CD14-positive monocyte (primary cell): ENCODE results near the gene GPANK1. TPM values are rescaled to one million over a fixed set of nuclear protein-coding genes. Genes with fewer than 3 reads are reported as not detected.
A peak's percentile ranks its signal among the peaks of the same experiment; 100 is the strongest.

ENCODE experiments used
- DNase-seq, 3 donors: peaks; one replicate each; pipeline ENCODE4 v3.0.0-alpha.2; 2011 to 2022
- H2AFZ ChIP-seq: 2 replicates; pipeline ENCODE4 v1.6.0; 2012; ENCODE audit warnings: mild to moderate bottlenecking, low read depth, low read length, inconsistent platforms; ENCODE audit not compliant: insufficient read depth, poor library complexity, severe bottlenecking
- H3K27ac ChIP-seq, 2 donors: 1 replicate in 1 of 2; 2 replicates in 1 of 2; pipeline ENCODE4 v1.5.1; 2012 to 2013; ENCODE audit warnings: low read length in 2 of 2, control low read depth in 1 of 2, inconsistent platforms in 1 of 2, low read depth in 1 of 2, mild to moderate bottlenecking in 1 of 2
- H3K27me3 ChIP-seq, 2 donors: one replicate each; pipeline versions ENCODE4 v1.6.0 to v1.6.1; 2011 to 2013; ENCODE audit warnings: low read length in 2 of 2; ENCODE audit not compliant: control insufficient read depth in 2 of 2, insufficient read depth in 2 of 2
- H3K36me3 ChIP-seq, 2 donors: replicated peaks in 1 of 2; 1 replicate in 1 of 2; 2 replicates in 1 of 2; pipeline versions ENCODE4 v1.5.1 to v1.6.1; 2012 to 2013; ENCODE audit warnings: low read length in 2 of 2, control low read depth in 1 of 2, inconsistent platforms in 1 of 2, mild to moderate bottlenecking in 1 of 2; ENCODE audit not compliant: insufficient read depth in 2 of 2, control insufficient read depth in 1 of 2
- H3K4me1 ChIP-seq, 2 donors: 1 replicate in 1 of 2; 2 replicates in 1 of 2; pipeline versions ENCODE4 v1.5.1 to v1.6.1; 2012 to 2013; ENCODE audit warnings: low read length in 2 of 2, control low read depth in 1 of 2, inconsistent platforms in 1 of 2, mild to moderate bottlenecking in 1 of 2, moderate library complexity in 1 of 2; ENCODE audit not compliant: insufficient read depth in 2 of 2, control insufficient read depth in 1 of 2
- H3K4me2 ChIP-seq: replicated peaks from 2 replicates; pipeline ENCODE3; 2012; ENCODE audit warnings: low read length, moderate library complexity, mild to moderate bottlenecking; ENCODE audit not compliant: poor library complexity, severe bottlenecking; ENCODE audit errors: extremely low read depth
- H3K4me3 ChIP-seq, 3 experiments: fragments of 200-600 bp in 1 of 3; sonication (generic) in 1 of 3; replicated peaks in 1 of 3; 1 replicate in 2 of 3; 2 replicates in 1 of 3; pipeline ENCODE4 v1.5.1; 2011 to 2013; ENCODE audit warnings: low read length in 3 of 3, mild to moderate bottlenecking in 3 of 3, control low read depth in 2 of 3, low read depth in 2 of 3, inconsistent platforms in 1 of 3, moderate library complexity in 1 of 3
- H3K79me2 ChIP-seq: 2 replicates; pipeline ENCODE4 v1.6.0; 2012; ENCODE audit warnings: mild to moderate bottlenecking, control low read depth, inconsistent platforms, low read length, moderate library complexity; ENCODE audit not compliant: insufficient read depth
- H3K9ac ChIP-seq: 2 replicates; pipeline ENCODE4 v1.6.0; 2017; ENCODE audit warnings: low read length, mild to moderate bottlenecking; ENCODE audit not compliant: insufficient read depth, poor library complexity, severe bottlenecking
- H3K9me3 ChIP-seq, 2 donors: replicated peaks in 1 of 2; 1 replicate in 1 of 2; 2 replicates in 1 of 2; pipeline versions ENCODE4 v1.5.1 to v1.6.1; 2012 to 2013; ENCODE audit warnings: low read length in 2 of 2, control low read depth in 1 of 2; ENCODE audit not compliant: control insufficient read depth in 1 of 2, insufficient read depth in 1 of 2
- H4K20me1 ChIP-seq: 2 replicates; pipeline ENCODE4 v1.6.0; 2012; ENCODE audit warnings: mild to moderate bottlenecking, low read length, control low read depth, moderate library complexity; ENCODE audit not compliant: insufficient read depth
- H3K27ac Mint-ChIP-seq, 7 donors: one replicate each; pipeline ENCODE4 v1.8.0; 2020; ENCODE audit warnings: mild to moderate bottlenecking in 7 of 7, mixed read lengths in 7 of 7, moderate library complexity in 6 of 7, inconsistent platforms in 2 of 7
- H3K27me3 Mint-ChIP-seq, 3 donors: one replicate each; pipeline ENCODE4 v1.8.0; 2021 to 2022; ENCODE audit warnings: low read depth in 3 of 3, mild to moderate bottlenecking in 3 of 3, mixed read lengths in 3 of 3, moderate library complexity in 3 of 3, inconsistent platforms in 1 of 3
- H3K36me3 Mint-ChIP-seq, 2 donors: one replicate each; pipeline ENCODE4 v1.8.0; 2020; ENCODE audit warnings: mixed read lengths in 2 of 2, inconsistent platforms in 1 of 2, mild to moderate bottlenecking in 1 of 2
- H3K4me1 Mint-ChIP-seq: one replicate; pipeline ENCODE4 v1.8.0; 2020; ENCODE audit warnings: mild to moderate bottlenecking, mixed read lengths
- H3K4me3 Mint-ChIP-seq, 2 donors: one replicate each; pipeline ENCODE4 v1.8.0; 2020; ENCODE audit warnings: mild to moderate bottlenecking in 2 of 2, mixed read lengths in 2 of 2, moderate library complexity in 1 of 2
- H3K9me3 Mint-ChIP-seq, 7 donors: one replicate each; pipeline ENCODE4 v1.8.0; 2020 to 2022; ENCODE audit warnings: mixed read lengths in 7 of 7, mild to moderate bottlenecking in 6 of 7, moderate library complexity in 6 of 7, inconsistent platforms in 2 of 7
- WGBS: methylation state at CpG from one replicate; pipeline ENCODE4 v1.1.5; 2013; ENCODE audit warnings: missing lambda C conversion rate; ENCODE audit not compliant: insufficient coverage; 5-methylcytosine and 5-hydroxymethylcytosine counted together
- intact Hi-C, 2 donors: fragments of 100-400 bp; cut with micrococcal nuclease; formaldehyde crosslinking; loops; one replicate each; pipeline versions ENCODE4 v1.15.0 to v1.15.1; 2023
- polyA plus RNA-seq, 3 donors: library from polyadenylated mRNA; depleted of rRNA in 1 of 3; unstranded in 2 of 3; stranded (reverse) in 1 of 3; fragments of 300-500 nt in 2 of 3; fragments of >200 nt in 1 of 3; fragmentation: Illumina TruSeq in 2 of 3; gene quantifications; 1 replicate in 2 of 3; 2 replicates in 1 of 3; pipeline ENCODE4 v1.2.3, GENCODE V29; 2012 to 2021
- TF ChIP-seq, protein P1 (sequence below): fragments of 200-600 bp; IDR thresholded peaks from one replicate; pipeline ENCODE4 v1.8.0; 2022; ENCODE audit warnings: antibody characterized with exemption, mild to moderate bottlenecking

GPANK1 gene
- polyA plus RNA-seq, 3 donors, result 10.8 to 13.9 (median 12.0) TPM

DNA sequence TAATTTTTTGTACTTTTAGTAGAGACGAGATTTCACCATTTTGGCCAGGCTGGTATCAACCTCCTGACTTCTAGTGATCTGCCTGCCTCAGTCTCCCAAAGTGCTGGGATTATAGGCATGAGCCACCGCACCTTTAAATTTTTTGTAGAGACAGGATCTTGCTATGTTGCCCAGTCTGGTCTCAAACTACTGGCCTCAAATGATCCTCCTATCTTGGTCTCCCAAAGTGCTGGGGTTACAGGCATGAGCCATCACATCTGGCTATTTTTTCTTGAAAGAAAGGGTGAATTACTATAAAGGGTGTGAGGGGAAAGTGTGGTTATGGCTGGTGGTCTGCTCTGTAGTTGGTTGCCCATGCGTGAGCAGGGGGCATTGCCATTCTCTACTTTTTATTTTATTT, 43.4 kb upstream of the GPANK1 start:
- Histone ChIP-seq H2AFZ (no peak overlapping the region), H4K20me1 (no peaks in the 10 kb centered on the region), H3K4me1 (peaks cover 26 to 34% of the 10 kb centered on the region in 2 donors), H3K9me3 (no peaks in the 10 kb centered on the region), H3K79me2 (no peaks in the 10 kb centered on the region), H3K4me3 (no peak overlapping the region), H3K36me3 (no peaks in the 10 kb centered on the region), H3K9ac (no peak overlapping the region), H3K4me2 (no peak overlapping the region), H3K27me3 (no peaks in the 10 kb centered on the region), H3K27ac (no peak overlapping the region)
- DNase-seq, result no peak
- intact Hi-C loops, result no loop called here
- H3K4me1 Mint-ChIP-seq, result peaks cover 33% of the 10 kb centered on the region
- 100% methylated on average over 1 of the region's 3 CpGs for WGBS
- peaks cover 0 to 2% (median 0%) of the 10 kb centered on the region in 7 donors for H3K9me3 Mint-ChIP-seq
- H3K4me3 Mint-ChIP-seq, result no peak overlapping the region
- peaks cover 0 to 8% (median 0%) of the 10 kb centered on the region in 3 donors for H3K27me3 Mint-ChIP-seq
- no peak overlapping the region for H3K27ac Mint-ChIP-seq
- no peaks in the 10 kb centered on the region for H3K36me3 Mint-ChIP-seq
- TF ChIP-seq, protein P1, sequence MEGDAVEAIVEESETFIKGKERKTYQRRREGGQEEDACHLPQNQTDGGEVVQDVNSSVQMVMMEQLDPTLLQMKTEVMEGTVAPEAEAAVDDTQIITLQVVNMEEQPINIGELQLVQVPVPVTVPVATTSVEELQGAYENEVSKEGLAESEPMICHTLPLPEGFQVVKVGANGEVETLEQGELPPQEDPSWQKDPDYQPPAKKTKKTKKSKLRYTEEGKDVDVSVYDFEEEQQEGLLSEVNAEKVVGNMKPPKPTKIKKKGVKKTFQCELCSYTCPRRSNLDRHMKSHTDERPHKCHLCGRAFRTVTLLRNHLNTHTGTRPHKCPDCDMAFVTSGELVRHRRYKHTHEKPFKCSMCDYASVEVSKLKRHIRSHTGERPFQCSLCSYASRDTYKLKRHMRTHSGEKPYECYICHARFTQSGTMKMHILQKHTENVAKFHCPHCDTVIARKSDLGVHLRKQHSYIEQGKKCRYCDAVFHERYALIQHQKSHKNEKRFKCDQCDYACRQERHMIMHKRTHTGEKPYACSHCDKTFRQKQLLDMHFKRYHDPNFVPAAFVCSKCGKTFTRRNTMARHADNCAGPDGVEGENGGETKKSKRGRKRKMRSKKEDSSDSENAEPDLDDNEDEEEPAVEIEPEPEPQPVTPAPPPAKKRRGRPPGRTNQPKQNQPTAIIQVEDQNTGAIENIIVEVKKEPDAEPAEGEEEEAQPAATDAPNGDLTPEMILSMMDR, result no peak

GRCh38 chr6:31707701-31708100, 42.9 kb upstream of the GPANK1 start:
- no peak overlapping the region for H3K4me3 ChIP-seq
- no peak overlapping the region for H2AFZ ChIP-seq
- TF ChIP-seq, protein P1, result no peak
- intact Hi-C loops, result no loop called here
- no peak overlapping the region for H3K27ac ChIP-seq
- H3K9me3 ChIP-seq, result no peaks in the 10 kb centered on the region
- Mint-ChIP-seq H3K9me3 (peaks cover 0 to 2% (median 0%) of the 10 kb centered on the region in 7 donors), H3K27ac (peak overlapping the region in 2 of 7 donors; percentile 6 to 23), H3K4me1 (peaks cover 34% of the 10 kb centered on the region), H3K27me3 (peaks cover 0 to 7% (median under 1%) of the 10 kb centered on the region in 3 donors), H3K4me3 (no peak overlapping the region), H3K36me3 (peaks cover 0 to under 1% of the 10 kb centered on the region in 2 donors)
- H3K4me1 ChIP-seq, result peaks cover 26 to 34% of the 10 kb centered on the region in 2 donors
- H3K79me2 ChIP-seq, result peaks cover 3% of the 10 kb centered on the region
- no peaks in the 10 kb centered on the region for H3K27me3 ChIP-seq
- no peak for DNase-seq
- WGBS, result 92% methylated on average over 8 of the region's 10 CpGs
- H3K36me3 ChIP-seq, result no peaks in the 10 kb centered on the region
- H4K20me1 ChIP-seq, result no peaks in the 10 kb centered on the region
- no peak overlapping the region for H3K4me2 ChIP-seq
- H3K9ac ChIP-seq, result no peak overlapping the region
